Left lobe of liver (tissue), 2 donors: ENCODE measurements around the gene NR2F1-AS1. TPM values are rescaled to one million over a fixed set of nuclear protein-coding genes. Genes with fewer than 3 reads are reported as not detected.
"Not testable (repeated sequence)": the region's sequence is repeated elsewhere in the genome, so short reads cannot be mapped to it uniquely, and the experiment has no call there.

Experiments used
- ATAC-seq: fragments of 200-7000 bp; cut with Tn5 transposase; one replicate; pipeline ENCODE4 v1.9.1; 2020; ENCODE audit warnings: mild to moderate bottlenecking, moderate library complexity
- DNase-seq: peaks from one replicate; pipeline ENCODE4 v3.0.0-alpha.2; 2020; ENCODE audit warnings: low spot score
- total RNA-seq: library from RNA; stranded (reverse); gene quantifications from one replicate; pipeline ENCODE4 v1.2.1, GENCODE V29; 2021
- donor health status: DM: no; HTN: no; CAD: no; lungs with moderate emphysema.
- donor health status: DM: no; HTN: yes; CAD: no.

NR2F1-AS1 gene
- total RNA-seq, 1 donor from 2014 or later: 1.8 TPM

GRCh38 chr5:93557021-93557604 is 23.9 kb downstream of the NR2F1-AS1 start:
- no peak for DNase-seq
- ATAC-seq: no peak

- ATAC-seq, DNase-seq: not testable (repeated sequence)
These were observed 31.4 kb downstream of the NR2F1-AS1 start for GRCh38 chr5:93549594-93549993.

GRCh38 chr5:93545872-93546271 is 35.1 kb downstream of the NR2F1-AS1 start:
- no peak for ATAC-seq
- DNase-seq: no peak

- peak; percentile 98 for ATAC-seq
- peak; percentile 91 for DNase-seq
These were observed 48.6 kb downstream of the NR2F1-AS1 start for GRCh38 chr5:93532370-93532769.

GRCh38 chr5:93521815-93522214 is 59.2 kb downstream of the NR2F1-AS1 start:
- not testable (repeated sequence) for DNase-seq, ATAC-seq

- DNase-seq: no peak
- no peak for ATAC-seq
These were observed 61.3 kb downstream of the NR2F1-AS1 start for GRCh38 chr5:93519740-93520139.

- no peak for ATAC-seq
- DNase-seq: no peak
These were observed 63.2 kb downstream of the NR2F1-AS1 start for GRCh38 chr5:93517828-93518227.

- ATAC-seq (no peak), DNase-seq (no peak)
These were observed 67.7 kb downstream of the NR2F1-AS1 start for GRCh38 chr5:93513298-93513697.

- no peak for ATAC-seq
- DNase-seq: no peak
These were observed 68.2 kb downstream of the NR2F1-AS1 start for GRCh38 chr5:93512799-93513198.

- ATAC-seq (no peak), DNase-seq (no peak)
These were observed 69.6 kb downstream of the NR2F1-AS1 start for GRCh38 chr5:93511445-93511844.

- ATAC-seq (no peak), DNase-seq (no peak)
These were observed 70.2 kb downstream of the NR2F1-AS1 start for GRCh38 chr5:93510626-93511380.

GRCh38 chr5:93505553-93505952 is 75.5 kb downstream of the NR2F1-AS1 start:
- not testable (repeated sequence) for ATAC-seq, DNase-seq

GRCh38 chr5:93503598-93504067 is 77.4 kb downstream of the NR2F1-AS1 start:
- no peak for ATAC-seq
- DNase-seq: no peak

- ATAC-seq: no peak
- DNase-seq: no peak
These were observed 83.9 kb downstream of the NR2F1-AS1 start for GRCh38 chr5:93497096-93497495.

- DNase-seq: no peak
- ATAC-seq: no peak
These were observed 101.0 kb downstream of the NR2F1-AS1 start for GRCh38 chr5:93479982-93480509.

- ATAC-seq (no peak), DNase-seq (no peak)
These were observed 103.2 kb downstream of the NR2F1-AS1 start for GRCh38 chr5:93477816-93478215.

GRCh38 chr5:93476251-93476742 is 104.7 kb downstream of the NR2F1-AS1 start:
- no peak for DNase-seq
- ATAC-seq: no peak

GRCh38 chr5:93462916-93463315 is 118.1 kb downstream of the NR2F1-AS1 start:
- ATAC-seq: no peak
- DNase-seq: no peak

GRCh38 chr5:93461756-93462155 is 119.3 kb downstream of the NR2F1-AS1 start:
- DNase-seq: no peak

GRCh38 chr5:93460286-93460685 is 120.7 kb downstream of the NR2F1-AS1 start:
- no peak for ATAC-seq
- DNase-seq: no peak

More at GRCh38 chr5:93461756-93462155, 119.3 kb downstream of the NR2F1-AS1 start:
- no peak for ATAC-seq

- not testable (repeated sequence) for DNase-seq, ATAC-seq
These were observed 124.2 kb downstream of the NR2F1-AS1 start for GRCh38 chr5:93456796-93457195.

- DNase-seq (no peak), ATAC-seq (no peak)
These were observed 126.1 kb downstream of the NR2F1-AS1 start for GRCh38 chr5:93454896-93455295.
